ENCODE measurements around the gene LTBP2. TPM values are rescaled to one million over a fixed set of nuclear protein-coding genes. Genes with fewer than 3 reads are reported as not detected.

The LTBP2 gene
- total and polyA plus RNA-seq, 2 of the 8 experiments (the other 6 are each of a cell fraction or from before 2014, with no cell fraction given) = 0.48 to 0.89 TPM

- TF ChIP-seq TEAD4 (IDR thresholded peaks at IDR 0.05; ENCODE audit: low read depth, low read length) = peak; percentile 53; the same call in 1 of the 2 replicates
- TF ChIP-seq CTCF (IDR thresholded peaks at IDR 0.05; ENCODE audit: control extremely low read depth in 1 of 3, insufficient read depth in 1 of 3, low read depth in 1 of 3, low read length in 3 of 3) = peak; percentile 65 to 81 (median 79)
- TF ChIP-seq KDM1A (IDR thresholded peaks at IDR 0.05; ENCODE audit: borderline replicate concordance, low read length) = no peak
- no peak for TF ChIP-seq CREB1 (IDR thresholded peaks at IDR 0.05)
- TF ChIP-seq BRCA1 (IDR thresholded peaks at IDR 0.05; ENCODE audit: low read depth, low read length) = no peak
- TF ChIP-seq POLR2A (IDR thresholded peaks at IDR 0.05; ENCODE audit: control extremely low read depth in 1 of 2, low read depth in 2 of 2, low read length in 2 of 2) = no peak
- TF ChIP-seq RXRA (IDR thresholded peaks at IDR 0.05; ENCODE audit: insufficient read depth, low read depth, low read length) = no peak
- no peak for TF ChIP-seq SIX5 (IDR thresholded peaks at IDR 0.05; ENCODE audit: low read depth, low read length)
- TF ChIP-seq E2F6 (IDR thresholded peaks at IDR 0.05) = no peak
- no peak for TF ChIP-seq CTBP2 (IDR thresholded peaks at IDR 0.05; ENCODE audit: borderline replicate concordance, insufficient read depth, insufficient read length, low read length)
- no peak for TF ChIP-seq RFX5 (IDR thresholded peaks at IDR 0.05; ENCODE audit: borderline replicate concordance, low read depth, low read length)
- no peak for TF ChIP-seq CHD1 (IDR thresholded peaks at IDR 0.05; ENCODE audit: low read depth, low read length)
- TF ChIP-seq SP4 (IDR thresholded peaks at IDR 0.05; ENCODE audit: low read length) = no peak
Measured at GRCh38 chr14:74573421-74574089, 38.5 kb downstream of the LTBP2 start (continued).

Measured in H1 (cell line).